Activated CD8-positive, alpha-beta memory T cell treated with anti-CD3 and anti-CD28 coated beads for 36 hours (primary cell): ENCODE measurements around the gene PHC2. TPM values are rescaled to one million over a fixed set of nuclear protein-coding genes. Genes with fewer than 3 reads are reported as not detected.
"Not testable (repeated sequence)": the region's sequence is repeated elsewhere in the genome, so short reads cannot be mapped to it uniquely, and the experiment has no call there.

Source experiments
- CTCF ChIA-PET: fragments of 350-600 bp; sonication (Branson Sonifier 250); formaldehyde crosslinking; loops from one replicate; lab custom pipeline; 2021; ENCODE audit warnings: antibody characterized with exemption; lab: Charles Lee
- POLR2A ChIA-PET: fragments of 350-600 bp; sonication (Branson Sonifier 250); formaldehyde crosslinking; loops from one replicate; lab custom pipeline; 2021; ENCODE audit warnings: antibody characterized with exemption; lab: Charles Lee
- total RNA-seq, 2 experiments: library from RNA; stranded (reverse); gene quantifications; one replicate each; pipeline ENCODE4 v1.2.3, GENCODE V29; 2021

The PHC2 gene
- total RNA-seq, 2 experiments from 2014 or later: 23.9 to 25.5 TPM

DNA sequence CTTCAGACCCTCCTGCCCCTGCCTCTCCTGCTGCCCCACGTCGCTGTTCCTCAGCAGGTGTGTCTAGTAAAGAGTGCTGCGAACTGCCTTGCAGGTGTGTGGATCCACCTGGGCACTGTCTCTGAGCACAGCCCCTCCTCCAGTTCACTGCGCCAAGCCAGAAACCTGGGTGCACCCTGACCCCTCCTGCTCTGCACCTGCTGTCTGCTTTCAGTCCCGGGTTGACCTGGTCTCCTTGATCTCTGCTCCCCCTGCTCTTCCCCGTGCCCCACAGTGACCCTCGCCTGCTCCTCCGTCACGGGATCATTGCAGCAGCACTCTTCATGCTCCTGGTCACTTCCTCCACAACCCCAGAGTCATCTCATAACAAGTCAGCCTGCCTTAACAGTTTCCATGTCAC is 116.5 kb downstream of the PHC2 start:
- POLR2A ChIA-PET: no interaction called here

DNA sequence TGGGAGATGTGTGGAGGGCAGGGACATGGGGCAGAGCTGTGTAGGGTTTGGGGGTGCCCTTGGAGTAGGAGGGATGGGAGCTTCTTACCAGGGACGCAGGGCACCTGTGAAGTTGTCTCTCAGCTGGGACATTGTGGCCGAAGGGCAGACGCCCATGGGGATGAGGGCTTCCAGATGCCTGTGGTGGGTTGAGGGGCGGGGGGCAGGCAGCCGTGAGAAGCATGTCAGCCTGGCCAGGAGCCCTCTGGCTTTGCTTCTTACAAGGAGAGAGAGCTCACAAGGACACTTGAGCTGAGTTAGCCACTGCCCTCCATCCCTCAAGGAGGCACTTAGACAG is 118.5 kb downstream of the PHC2 start:
- ChIA-PET CTCF (no interaction called here), POLR2A (no interaction called here)

More for the DNA sequence above, 116.5 kb downstream of the PHC2 start:
- CTCF ChIA-PET: interaction anchor here (0.5 kb wide), 1 partner anchor 1538 kb away, joined by 3 read pairs; no protein-coding TSS in a partner anchor

DNA sequence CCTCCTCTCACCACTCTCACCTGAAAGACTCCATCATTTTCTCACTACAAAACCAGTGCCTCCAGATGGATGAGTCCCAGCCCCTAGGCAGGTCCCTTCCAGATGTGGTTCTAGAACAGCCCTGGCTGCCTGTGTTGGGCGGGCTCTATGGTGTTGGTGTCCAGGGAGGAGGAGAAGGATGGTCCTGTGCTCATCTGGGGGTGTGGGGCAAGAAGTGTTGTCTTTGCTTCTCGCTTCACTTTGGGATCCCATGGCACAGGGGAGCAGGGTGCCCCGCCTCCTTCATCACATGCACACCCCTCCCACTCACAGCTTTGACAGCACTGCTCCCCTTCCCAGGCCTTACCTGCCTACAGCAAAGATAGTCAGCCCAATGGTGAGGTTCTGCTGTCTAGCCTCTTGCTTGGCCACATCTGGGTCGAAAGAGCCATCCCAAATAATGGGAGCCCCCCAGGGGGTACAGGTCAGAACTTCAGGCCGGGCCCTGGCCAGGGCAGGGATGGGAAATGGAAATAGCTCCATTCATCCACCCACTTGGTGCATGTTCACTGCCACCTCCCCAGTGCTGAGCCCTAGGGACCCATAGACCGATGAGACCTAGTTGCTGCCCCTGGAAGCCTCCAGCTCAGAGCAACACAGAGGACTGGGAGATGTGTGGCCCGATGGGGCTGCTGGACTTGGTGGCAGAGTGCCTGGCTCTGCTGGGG is 119.0 kb downstream of the PHC2 start:
- ChIA-PET POLR2A (no interaction called here), CTCF (no interaction called here)

DNA sequence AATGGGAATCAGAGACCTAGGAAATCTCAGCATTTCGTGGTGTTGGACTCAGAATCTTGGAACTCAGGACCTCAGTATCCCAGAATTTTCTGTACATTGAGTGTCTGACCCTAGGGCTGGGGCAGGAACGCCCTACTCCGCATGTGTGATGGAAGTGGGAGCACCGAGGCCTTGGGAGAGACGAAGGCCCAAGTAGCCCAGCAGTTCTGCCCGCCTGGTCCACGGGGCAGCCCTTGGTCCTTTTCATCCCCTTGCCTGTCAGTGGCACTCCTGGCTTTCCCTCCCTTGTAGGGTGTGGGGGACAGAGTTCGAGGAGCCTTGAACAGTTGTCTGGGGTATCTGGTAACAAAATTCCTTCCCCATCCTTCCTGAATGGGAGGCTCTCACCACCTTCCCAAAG is 120.2 kb downstream of the PHC2 start:
- CTCF ChIA-PET: no interaction called here
- POLR2A ChIA-PET: no interaction called here

DNA sequence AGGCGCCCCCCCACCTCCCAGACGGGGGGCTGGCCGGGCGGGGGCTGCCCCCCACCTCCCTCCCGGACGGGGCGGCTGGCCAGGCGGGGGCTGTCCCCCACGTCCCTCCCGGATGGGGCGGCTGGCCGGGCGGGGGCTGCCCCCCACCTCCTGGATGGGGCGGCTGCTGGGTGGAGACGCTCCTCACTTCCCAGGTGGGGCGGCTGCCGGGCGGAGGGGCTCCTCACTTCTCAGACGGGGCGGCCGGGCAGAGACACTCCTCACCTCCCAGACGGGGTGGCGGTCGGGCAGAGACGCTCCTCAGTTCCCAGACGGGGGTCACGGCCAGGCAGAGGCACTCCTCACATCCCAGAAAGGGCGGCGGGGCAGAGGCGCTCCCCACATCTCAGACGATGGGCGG is 121.5 kb downstream of the PHC2 start:
- POLR2A ChIA-PET, CTCF ChIA-PET: not testable (repeated sequence)

DNA sequence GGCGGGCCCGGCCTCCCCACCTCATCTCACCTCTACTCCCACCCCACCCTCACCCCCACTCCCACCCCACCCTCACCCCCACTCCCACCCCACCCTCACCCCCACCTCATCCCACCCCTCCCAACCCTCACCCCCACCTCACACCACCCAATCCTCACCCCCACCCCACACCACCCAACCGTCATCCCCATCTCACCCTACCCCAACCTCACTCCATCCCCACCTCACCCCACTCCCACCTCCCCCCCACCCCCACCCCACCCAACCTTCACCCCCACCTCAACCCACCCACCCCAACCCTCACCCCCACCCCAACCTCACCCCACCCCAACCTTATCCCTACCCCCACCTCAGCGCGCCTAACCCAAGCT is 123.4 kb downstream of the PHC2 start:
- POLR2A ChIA-PET: no interaction called here

DNA sequence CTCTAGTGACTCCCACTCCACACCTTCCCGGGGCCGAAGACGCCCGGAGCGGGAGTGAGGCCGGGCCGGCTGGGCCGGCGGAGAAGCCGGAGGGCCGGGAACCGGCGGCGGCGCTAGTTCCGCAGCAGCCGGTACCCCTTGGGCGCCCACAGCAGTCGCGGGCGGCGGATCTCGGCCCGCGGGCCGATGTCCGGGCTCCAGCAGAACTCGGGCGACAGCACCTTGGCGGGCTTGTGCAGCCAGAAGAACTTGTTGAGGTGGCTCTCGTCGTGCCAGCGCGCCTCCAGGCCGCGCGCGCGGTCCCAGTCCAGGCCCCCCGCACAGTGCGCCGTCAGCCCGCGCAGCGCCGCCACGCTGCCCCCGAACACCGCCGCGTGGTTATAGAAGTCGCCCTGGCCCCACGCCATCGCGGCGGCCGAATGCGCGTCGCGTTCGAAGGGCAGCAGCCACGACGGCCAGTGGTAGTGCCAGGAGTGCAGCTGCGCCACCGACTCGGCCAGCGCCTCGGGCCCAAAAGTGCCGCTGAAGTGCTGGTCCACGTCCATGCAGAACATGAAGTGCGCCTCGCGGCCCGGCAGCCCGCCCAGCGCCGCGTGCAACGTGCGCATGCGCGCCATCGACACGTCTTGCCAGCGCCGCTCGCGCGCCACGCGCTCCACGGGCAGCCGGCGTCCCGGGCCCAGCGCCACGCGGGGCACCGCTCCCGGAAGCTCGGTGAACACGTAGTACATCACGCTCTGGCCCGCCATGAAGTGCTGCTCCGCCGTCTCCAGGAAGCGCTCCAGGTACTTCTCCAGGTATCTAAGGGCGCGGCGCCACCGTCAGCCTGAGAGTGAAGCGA is 124.0 kb downstream of the PHC2 start:
- CTCF ChIA-PET: interaction anchor here (1.1 to 2.0 kb wide), 4 partner anchors 10 to 53 kb away, joined by 3 to 8 read pairs (median 5); no protein-coding TSS in a partner anchor
- POLR2A ChIA-PET: no interaction called here

More for the DNA sequence above, 123.4 kb downstream of the PHC2 start:
- CTCF ChIA-PET: interaction anchor here (1.7 kb wide), 1 partner anchor 12 kb away, joined by 6 read pairs; no protein-coding TSS in a partner anchor

DNA sequence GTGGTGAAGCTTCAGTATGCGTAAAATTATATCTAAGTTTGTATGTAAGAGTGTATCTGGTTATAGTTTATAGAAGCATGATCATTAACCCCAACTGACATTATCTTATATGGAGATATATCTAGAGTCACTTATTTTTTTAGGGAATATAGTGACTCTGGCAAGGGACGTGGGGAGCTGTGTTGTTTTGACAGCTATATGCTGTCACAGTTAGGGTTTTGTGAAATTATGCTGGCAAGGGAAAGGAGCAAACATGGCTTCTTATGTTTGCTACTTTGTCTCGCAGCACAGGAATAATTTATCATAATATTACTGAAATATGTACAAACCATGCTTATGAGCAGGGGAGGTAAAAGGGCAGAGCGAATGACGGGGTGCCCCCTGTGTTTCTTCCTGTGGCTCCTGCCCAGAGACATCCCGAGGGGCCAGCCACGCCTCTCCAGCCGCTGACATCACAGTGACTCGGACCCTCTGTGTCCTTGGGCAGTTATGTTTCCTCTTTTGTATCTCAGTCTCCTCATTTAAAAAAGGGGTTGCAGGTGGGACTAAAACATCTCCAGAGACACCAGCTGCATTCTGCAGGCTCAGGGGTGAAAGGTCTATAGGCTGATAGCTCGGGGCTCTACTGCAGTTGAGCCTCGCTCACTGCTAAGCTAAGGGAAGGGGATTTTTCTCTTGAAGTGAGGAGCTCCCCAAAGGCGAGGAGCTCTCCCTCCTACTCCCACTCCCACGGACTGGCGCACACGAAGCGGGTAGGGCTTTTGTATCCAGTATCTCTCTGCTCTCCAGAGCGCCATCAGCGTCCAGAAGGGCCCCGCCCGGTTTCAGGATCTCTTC is 124.9 kb downstream of the PHC2 start:
- CTCF ChIA-PET: interaction anchor here (0.8 to 2.0 kb wide), 4 partner anchors 9 to 54 kb away, joined by 3 to 8 read pairs (median 4); no protein-coding TSS in a partner anchor
- POLR2A ChIA-PET: no interaction called here

DNA sequence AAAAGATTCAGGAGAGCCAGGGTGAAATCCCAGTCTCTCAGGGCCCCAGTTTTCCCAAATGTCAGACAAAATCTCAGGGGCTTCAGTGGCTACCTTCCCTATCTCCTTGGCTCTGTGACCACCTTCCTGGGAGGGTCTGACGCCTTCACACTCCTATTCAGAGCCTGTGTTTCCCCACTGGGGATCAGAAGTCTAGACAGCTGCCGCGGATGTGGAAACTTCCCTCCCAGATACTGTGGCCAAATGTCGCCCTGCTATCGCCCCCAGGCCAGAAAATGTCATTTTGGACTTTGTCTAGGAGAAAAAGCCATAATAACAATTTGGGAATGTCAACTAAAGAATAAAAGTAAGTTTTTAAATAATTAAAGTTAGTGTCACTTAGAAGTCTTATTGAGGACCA is 125.9 kb downstream of the PHC2 start:
- ChIA-PET CTCF (interaction anchor here (0.8 to 2.0 kb wide), 2 partner anchors 10 to 18 kb away, joined by 3 to 8 read pairs; no protein-coding TSS in a partner anchor), POLR2A (no interaction called here)

DNA sequence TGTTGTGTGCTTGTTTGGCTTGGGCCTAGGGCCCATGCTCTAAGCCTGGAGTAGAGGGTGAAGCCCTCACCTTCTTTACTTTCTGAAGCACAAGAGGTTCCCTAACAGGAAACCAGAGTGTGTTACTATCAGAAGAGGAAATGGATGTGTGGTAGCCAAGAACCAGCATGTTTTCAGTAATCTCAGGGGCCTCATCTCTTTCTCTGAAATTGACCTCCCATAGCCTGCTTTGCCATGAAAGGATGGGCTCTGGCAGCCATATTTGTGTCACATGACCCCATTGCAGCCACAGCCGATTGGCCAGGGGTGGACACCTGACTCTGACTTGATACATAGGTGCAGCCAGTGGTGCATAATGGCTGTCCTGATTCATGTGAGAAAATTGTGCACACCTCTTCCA is 128.6 kb downstream of the PHC2 start:
- CTCF ChIA-PET: interaction anchor here (1.2 kb wide), 1 partner anchor 13 kb away, joined by 4 read pairs; no protein-coding TSS in a partner anchor
- POLR2A ChIA-PET: no interaction called here

DNA sequence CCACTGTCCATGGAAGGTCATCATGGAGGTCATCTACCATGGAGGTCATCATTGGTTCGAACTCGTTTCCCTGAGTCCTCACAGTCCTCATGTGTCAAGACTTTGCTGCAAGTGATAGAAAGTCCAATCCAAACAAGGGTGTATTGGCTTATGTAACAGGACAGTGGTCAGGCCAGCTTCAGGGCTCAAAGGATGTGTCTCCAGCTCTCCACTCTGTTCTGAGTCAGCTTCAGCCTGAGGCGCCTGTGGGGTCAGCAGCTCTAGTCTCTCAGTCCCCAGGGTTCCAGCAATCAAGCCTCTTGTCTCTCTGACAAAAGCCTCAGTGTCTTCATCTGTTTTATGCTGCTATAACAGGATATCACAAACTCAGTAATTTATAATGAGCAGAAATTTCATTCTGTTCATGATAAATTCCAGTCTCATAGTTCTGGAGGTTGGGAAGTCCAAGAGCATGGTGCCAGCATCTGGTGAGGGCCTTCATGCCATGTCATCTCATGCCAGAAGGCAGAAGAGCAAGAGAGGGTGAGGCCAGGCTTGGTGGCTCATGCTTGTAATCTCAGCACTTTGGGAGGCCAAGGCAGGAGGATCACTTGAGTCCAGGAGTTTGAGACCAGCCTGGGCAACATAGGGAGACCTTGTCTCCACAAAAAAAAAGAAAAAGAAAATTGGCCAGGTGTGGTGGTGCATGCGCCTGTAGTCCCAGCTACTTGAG is 129.5 kb downstream of the PHC2 start:
- ChIA-PET POLR2A (no interaction called here), CTCF (no interaction called here)

DNA sequence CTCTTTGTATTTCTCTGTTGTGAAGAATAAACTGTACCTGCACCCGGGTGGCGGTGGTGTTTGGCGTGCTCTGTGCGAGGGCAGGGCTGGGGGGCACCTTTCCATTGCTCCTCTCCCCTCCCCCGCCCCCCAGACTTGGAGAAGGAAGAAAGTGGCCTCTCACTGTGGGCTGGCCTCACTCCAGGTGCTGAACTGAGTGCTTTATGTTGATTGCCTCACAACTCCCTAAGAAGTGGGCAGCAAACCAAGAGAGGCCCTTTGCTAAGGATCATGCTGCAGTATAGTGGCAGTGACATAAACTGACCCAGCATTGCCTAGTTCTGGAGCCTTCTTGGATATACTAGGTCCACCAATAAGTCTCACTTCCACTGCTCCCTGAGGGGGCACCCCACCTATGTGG is 130.2 kb downstream of the PHC2 start:
- POLR2A ChIA-PET: no interaction called here

DNA sequence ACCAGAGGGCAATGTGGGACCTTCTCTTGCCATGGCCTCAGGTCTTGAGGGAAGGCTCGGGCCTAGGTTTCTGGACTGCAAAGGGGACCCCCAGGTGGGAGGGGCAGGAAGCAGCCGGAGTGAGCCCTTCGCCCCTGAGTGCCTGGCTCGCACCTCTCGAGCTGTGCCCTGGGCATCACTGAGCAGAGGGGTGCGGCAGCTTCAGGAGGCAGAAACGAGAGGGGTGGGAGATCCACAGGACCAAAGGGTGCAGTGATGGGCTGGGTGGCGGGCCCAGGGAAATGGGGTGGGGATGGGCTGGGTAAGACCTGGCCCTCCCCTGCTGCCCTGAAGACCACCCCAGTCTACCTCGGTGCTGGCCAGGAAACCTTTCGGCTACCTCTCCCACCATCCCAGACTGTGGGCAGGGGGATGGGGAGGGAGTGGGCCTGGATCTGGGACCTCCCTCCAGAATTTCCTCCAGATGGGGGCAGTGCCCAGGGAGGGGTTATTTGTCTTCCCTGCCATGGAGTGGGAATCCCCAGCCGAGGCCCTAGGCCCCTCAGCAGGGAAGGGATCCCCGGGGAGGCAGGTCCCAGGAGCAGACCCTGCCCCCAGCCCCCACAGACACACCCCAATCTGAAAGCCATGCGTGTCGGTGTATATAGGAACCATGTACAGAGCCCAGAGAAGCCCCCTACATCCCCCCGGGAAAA is 131.3 kb downstream of the PHC2 start:
- POLR2A ChIA-PET: no interaction called here
- CTCF ChIA-PET: interaction anchor here (0.6 kb wide), 1 partner anchor 103 kb away, joined by 3 read pairs; no protein-coding TSS in a partner anchor

More for the DNA sequence above, 130.2 kb downstream of the PHC2 start:
- CTCF ChIA-PET: no interaction called here

DNA sequence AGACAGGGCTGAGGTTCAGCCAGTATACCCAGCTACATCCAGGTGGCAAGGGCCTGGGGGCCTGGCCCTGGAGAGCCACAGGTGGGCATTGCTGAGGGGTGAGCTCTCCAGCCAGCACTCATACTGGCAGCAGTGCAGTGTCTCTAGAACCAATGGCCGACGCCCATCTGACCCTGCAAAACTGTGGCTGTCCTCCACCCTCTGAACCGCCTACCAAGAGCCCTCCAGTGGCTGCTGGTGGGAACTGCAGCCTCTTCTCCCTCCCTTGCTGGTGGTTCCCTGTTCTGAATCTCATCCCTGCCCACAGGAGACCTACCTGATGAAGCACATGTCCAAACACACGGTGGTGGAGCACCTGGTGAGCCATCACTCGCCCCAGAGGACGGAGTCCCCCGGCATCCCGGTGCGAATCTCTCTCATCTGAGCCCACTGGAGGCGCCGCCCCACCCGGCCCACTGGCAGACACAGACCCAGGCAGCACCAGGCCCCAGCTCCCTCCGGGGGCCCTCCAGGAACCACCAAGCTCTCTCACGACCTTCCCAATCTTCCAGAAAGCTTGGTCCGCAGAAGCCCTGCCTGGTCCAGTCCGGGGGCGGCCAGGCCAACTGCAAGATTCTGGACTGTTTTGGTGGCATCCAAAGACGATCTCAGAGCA is 132.1 kb downstream of the PHC2 start:
- POLR2A ChIA-PET: no interaction called here

DNA sequence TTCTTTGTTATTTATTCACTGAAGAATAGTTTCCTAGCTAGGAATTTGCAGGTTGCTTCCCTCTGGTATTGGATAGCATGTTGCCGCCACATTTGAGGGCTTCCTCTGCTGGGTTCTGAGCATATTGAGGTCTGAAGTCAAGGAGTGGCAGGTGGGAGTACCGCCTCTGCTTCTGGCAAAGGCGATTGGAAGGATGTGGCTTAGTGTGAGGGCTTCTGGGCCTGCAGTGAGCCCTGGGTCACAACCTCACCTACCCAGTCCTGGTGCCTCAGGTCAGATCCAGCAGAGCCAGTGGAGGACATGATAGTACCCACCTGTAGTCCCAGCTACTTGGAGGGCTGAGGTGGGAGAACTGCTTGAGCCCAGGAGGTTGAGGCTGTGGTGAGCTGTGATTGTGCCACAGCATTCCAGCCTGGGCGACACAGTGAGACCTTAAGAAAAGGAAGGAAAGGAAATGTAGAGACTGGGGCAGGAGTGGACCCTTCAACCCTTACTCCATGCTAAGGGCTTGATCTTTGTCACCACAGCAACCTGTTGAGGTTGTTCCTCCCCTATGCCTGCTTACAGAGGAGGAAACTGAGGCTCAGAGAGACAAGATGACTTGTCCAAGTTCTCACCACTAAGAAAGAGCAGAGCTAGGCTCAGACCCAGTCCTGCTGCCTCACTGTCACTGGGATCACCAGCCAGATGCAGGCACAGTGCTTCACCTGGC is 132.8 kb downstream of the PHC2 start:
- ChIA-PET POLR2A (no interaction called here), CTCF (interaction anchor here (0.6 to 1.7 kb wide), 5 partner anchors 20 to 1190 kb away, joined by 3 to 6 read pairs (median 4); partner anchors contain the start of gene KPNA6)

More for the DNA sequence above, 132.1 kb downstream of the PHC2 start:
- CTCF ChIA-PET: interaction anchor here (0.6 to 1.7 kb wide), 5 partner anchors 21 to 1191 kb away, joined by 3 to 6 read pairs (median 3); partner anchors contain the start of gene KPNA6

DNA sequence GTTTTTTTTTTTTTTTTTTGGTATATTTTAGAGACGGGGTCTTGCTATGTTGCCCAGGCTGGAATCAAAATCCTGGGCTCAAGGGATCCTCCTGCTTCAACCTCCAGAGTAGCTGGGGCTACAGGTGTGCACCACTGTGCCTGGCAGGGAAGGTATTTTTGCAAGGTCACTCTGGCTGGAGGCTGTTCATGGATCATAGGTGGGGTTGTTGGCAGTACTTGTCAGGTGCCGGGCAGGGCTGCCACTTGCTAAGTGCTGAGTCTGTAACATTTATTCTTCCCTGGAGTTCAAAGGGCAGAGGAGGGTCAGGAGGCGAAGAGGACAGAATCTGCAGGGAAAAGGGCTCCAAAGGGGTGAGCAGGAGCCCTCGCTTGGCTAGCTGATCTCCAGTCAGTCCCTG is 134.1 kb downstream of the PHC2 start:
- POLR2A ChIA-PET: no interaction called here

DNA sequence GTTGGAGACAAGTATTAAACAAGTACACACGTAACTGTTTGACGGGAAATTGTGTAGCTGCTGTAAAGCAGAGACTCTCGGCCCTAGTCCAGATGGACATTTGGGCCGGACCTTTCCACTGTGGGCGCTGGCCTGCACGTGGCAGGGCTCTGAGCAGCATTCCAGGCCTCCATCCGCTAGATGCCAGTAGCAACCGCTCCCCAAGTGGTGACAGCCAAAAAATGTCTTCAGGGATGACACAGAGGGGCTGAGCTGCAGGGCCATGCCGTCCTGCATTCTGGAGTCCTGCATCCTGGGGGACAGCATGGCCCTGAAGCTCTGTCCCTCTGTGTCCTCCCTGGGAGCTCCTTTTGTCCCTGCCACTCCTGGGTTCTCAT is 134.8 kb downstream of the PHC2 start:
- ChIA-PET POLR2A (no interaction called here), CTCF (interaction anchor here (0.5 to 2.3 kb wide), 20 partner anchors 8 to 1533 kb away, joined by 3 to 28 read pairs (median 4); partner anchors contain the start of genes A3GALT2 and TRIM62)

More for the DNA sequence above, 134.1 kb downstream of the PHC2 start:
- CTCF ChIA-PET: interaction anchor here (0.5 to 2.3 kb wide), 11 partner anchors 8 to 1534 kb away, joined by 3 to 28 read pairs (median 4); partner anchors contain the start of gene A3GALT2
